Activated CD8-positive, alpha-beta T cell treated with anti-CD3 and anti-CD28 coated beads for 36 hours (primary cell): ENCODE results near the gene NEK2. TPM values are rescaled to one million over a fixed set of nuclear protein-coding genes. Genes with fewer than 3 reads are reported as not detected.
A peak's percentile ranks its signal among the peaks of the same experiment; 100 is the strongest.

ENCODE experiments used
- ATAC-seq: fragments of 200-7000 bp; cut with Tn5 transposase; one replicate; pipeline ENCODE4 v1.10.0; 2021; ENCODE audit warnings: mild to moderate bottlenecking, moderate library complexity
- CTCF ChIA-PET: fragments of 350-600 bp; sonication (Branson Sonifier 250); formaldehyde crosslinking; loops from one replicate; lab custom pipeline; 2021; ENCODE audit warnings: antibody characterized with exemption; lab: Charles Lee
- POLR2A ChIA-PET: fragments of 350-600 bp; sonication (Branson Sonifier 250); formaldehyde crosslinking; loops from one replicate; lab custom pipeline; 2021; ENCODE audit warnings: antibody characterized with exemption; lab: Charles Lee
- DNase-seq: peaks from one replicate; pipeline ENCODE4 v3.0.0-alpha.2; 2020
- H3K27ac Mint-ChIP-seq: one replicate; pipeline ENCODE4 v1.8.0; 2021; ENCODE audit warnings: mild to moderate bottlenecking, mixed read lengths
- H3K27me3 Mint-ChIP-seq: one replicate; pipeline ENCODE4 v1.8.0; 2021; ENCODE audit warnings: mixed read lengths
- H3K36me3 Mint-ChIP-seq: one replicate; pipeline ENCODE4 v1.8.0; 2021; ENCODE audit warnings: low read depth, mixed read lengths
- H3K4me1 Mint-ChIP-seq: one replicate; pipeline ENCODE4 v1.8.0; 2021; ENCODE audit warnings: low read depth, mixed read lengths
- H3K4me3 Mint-ChIP-seq: one replicate; pipeline ENCODE4 v1.8.0; 2021; ENCODE audit warnings: mild to moderate bottlenecking, moderate library complexity, mixed read lengths
- H3K9me3 Mint-ChIP-seq: one replicate; pipeline ENCODE4 v1.8.0; 2021; ENCODE audit warnings: mixed read lengths
- intact Hi-C: fragments of 100-400 bp; cut with micrococcal nuclease; formaldehyde crosslinking; loops from one replicate; pipeline ENCODE4 v1.10.0; 2022
- total RNA-seq, 2 experiments: library from RNA; stranded (reverse); gene quantifications; one replicate each; pipeline ENCODE4 v1.2.3, GENCODE V29; 2021
- TF ChIP-seq, protein P1 (sequence below): fragments of 200-600 bp; IDR thresholded peaks from one replicate; pipeline ENCODE4 v1.8.0; 2022; ENCODE audit warnings: antibody characterized with exemption, mild to moderate bottlenecking

The NEK2 gene
- total RNA-seq, 2 experiments from 2014 or later = 29.9 to 30.0 TPM

DNA sequence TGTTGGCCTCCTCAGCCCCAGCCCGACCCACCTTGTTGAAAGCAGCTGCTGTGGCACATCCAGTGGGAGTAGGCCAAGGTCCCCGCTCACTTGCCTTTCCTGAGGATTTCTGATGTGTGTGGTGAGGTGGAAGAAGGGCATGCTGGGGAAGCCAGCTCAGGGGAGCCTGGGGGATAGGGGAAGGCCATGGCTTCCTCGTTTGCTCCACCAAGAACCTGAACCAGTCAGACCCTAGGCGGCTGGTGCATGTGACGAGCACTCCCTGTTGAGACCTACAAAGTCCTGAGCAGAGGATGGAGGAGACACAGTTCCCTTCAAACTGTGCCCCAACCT is 58.5 kb downstream of the NEK2 start:
- no peaks in the 10 kb centered on the region for H3K4me1 Mint-ChIP-seq
- H3K27me3 Mint-ChIP-seq = no peaks in the 10 kb centered on the region
- DNase-seq (no peak), ATAC-seq (no peak)
- ChIA-PET CTCF (no interaction called here), POLR2A (interaction anchor here (1.1 kb wide), 1 partner anchor 21 kb away, joined by 3 read pairs; no protein-coding TSS in a partner anchor)
- TF ChIP-seq, protein P1, sequence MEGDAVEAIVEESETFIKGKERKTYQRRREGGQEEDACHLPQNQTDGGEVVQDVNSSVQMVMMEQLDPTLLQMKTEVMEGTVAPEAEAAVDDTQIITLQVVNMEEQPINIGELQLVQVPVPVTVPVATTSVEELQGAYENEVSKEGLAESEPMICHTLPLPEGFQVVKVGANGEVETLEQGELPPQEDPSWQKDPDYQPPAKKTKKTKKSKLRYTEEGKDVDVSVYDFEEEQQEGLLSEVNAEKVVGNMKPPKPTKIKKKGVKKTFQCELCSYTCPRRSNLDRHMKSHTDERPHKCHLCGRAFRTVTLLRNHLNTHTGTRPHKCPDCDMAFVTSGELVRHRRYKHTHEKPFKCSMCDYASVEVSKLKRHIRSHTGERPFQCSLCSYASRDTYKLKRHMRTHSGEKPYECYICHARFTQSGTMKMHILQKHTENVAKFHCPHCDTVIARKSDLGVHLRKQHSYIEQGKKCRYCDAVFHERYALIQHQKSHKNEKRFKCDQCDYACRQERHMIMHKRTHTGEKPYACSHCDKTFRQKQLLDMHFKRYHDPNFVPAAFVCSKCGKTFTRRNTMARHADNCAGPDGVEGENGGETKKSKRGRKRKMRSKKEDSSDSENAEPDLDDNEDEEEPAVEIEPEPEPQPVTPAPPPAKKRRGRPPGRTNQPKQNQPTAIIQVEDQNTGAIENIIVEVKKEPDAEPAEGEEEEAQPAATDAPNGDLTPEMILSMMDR = no peak
- no peak overlapping the region for H3K27ac Mint-ChIP-seq
- no peaks in the 10 kb centered on the region for H3K36me3 Mint-ChIP-seq
- intact Hi-C loops = no loop called here
- no peaks in the 10 kb centered on the region for H3K9me3 Mint-ChIP-seq
- no peak overlapping the region for H3K4me3 Mint-ChIP-seq

- intact Hi-C loops = no loop called here
- H3K27ac Mint-ChIP-seq = no peak overlapping the region
- CTCF ChIA-PET = no interaction called here
Measured at GRCh38 chr1:211616231-211616964, 59.0 kb downstream of the NEK2 start.

GRCh38 chr1:211614615-211615014 is 60.8 kb downstream of the NEK2 start:
- no peak for DNase-seq
- Mint-ChIP-seq H3K4me3 (no peak overlapping the region), H3K4me1 (no peaks in the 10 kb centered on the region), H3K27ac (no peak overlapping the region), H3K9me3 (no peaks in the 10 kb centered on the region), H3K36me3 (no peaks in the 10 kb centered on the region), H3K27me3 (no peaks in the 10 kb centered on the region)
- TF ChIP-seq, protein P1 = no peak
- intact Hi-C loops = no loop called here
- ChIA-PET POLR2A (no interaction called here), CTCF (no interaction called here)
- no peak for ATAC-seq

More at GRCh38 chr1:211616231-211616964, 59.0 kb downstream of the NEK2 start:
- no peak overlapping the region for H3K4me3 Mint-ChIP-seq
- TF ChIP-seq, protein P1 = no peak
- H3K4me1 Mint-ChIP-seq = no peaks in the 10 kb centered on the region
- no peaks in the 10 kb centered on the region for H3K9me3 Mint-ChIP-seq
- ATAC-seq (no peak), DNase-seq (no peak)
- no peaks in the 10 kb centered on the region for H3K27me3 Mint-ChIP-seq
- POLR2A ChIA-PET = interaction anchor here (1.1 kb wide), 1 partner anchor 20 kb away, joined by 3 read pairs; no protein-coding TSS in a partner anchor
- H3K36me3 Mint-ChIP-seq = no peaks in the 10 kb centered on the region

- TF ChIP-seq, protein P1 = no peak
- no peaks in the 10 kb centered on the region for H3K36me3 Mint-ChIP-seq
- POLR2A ChIA-PET = no interaction called here
- intact Hi-C loops = no loop called here
- no peak overlapping the region for H3K4me3 Mint-ChIP-seq
- CTCF ChIA-PET = no interaction called here
- H3K9me3 Mint-ChIP-seq = no peaks in the 10 kb centered on the region
- ATAC-seq (no peak), DNase-seq (no peak)
- H3K27ac Mint-ChIP-seq = no peak overlapping the region
- H3K4me1 Mint-ChIP-seq = no peaks in the 10 kb centered on the region
- H3K27me3 Mint-ChIP-seq = no peaks in the 10 kb centered on the region
Measured at GRCh38 chr1:211613951-211614350, 61.5 kb downstream of the NEK2 start.

- Mint-ChIP-seq H3K27me3 (no peaks in the 10 kb centered on the region), H3K4me1 (no peaks in the 10 kb centered on the region), H3K36me3 (no peaks in the 10 kb centered on the region), H3K27ac (no peak overlapping the region), H3K9me3 (no peaks in the 10 kb centered on the region), H3K4me3 (no peak overlapping the region)
- DNase-seq = no peak
- ChIA-PET POLR2A (interaction anchor here (0.6 kb wide), 1 partner anchor 422 kb away, joined by 3 read pairs; the partner anchor contains the start of gene DTL), CTCF (no interaction called here)
- TF ChIP-seq, protein P1 = no peak
- ATAC-seq = peak; percentile 42
- intact Hi-C loops = no loop called here
Measured at GRCh38 chr1:211613108-211613947, 62.1 kb downstream of the NEK2 start.
